ENCODE data around the gene MT4.

Gene MT4

DNA sequence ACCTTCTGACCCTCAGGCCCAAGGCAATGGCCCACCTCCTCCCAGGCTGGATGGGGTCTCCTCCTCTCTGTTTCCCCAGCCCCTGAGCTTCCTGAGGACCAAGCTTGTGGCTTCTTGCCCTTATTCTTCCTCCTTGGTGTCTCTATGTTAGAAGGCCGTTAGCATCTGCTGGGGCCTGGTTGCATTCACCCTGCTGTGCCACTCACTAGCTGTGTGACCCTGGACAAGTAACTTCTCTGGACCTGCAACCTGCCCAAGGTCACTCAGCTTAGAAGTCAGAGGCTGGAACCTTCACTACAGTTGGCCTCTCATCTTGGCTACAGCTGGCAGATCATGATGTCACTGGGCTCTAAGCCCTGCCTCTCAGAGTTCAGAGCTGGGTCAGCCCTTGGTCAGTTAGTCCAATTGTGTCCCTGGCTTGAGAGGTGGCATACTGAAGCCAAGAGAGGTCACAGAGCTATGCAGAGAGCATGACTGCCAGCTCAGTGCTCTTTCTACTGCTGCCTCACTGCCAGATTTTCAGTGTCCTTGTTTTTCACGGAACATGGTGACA, 46.5 kb downstream of the MT4 start:
- Histone ChIP-seq H3K4me2 (ENCODE audit: low read length) (no peak overlapping the region), H2AFZ (ENCODE audit: low read depth, low read length) (no peak overlapping the region), H3K4me1 (ENCODE audit: low read length) (peaks cover 35% of the 10 kb centered on the region), H3K9me3 (ENCODE audit: insufficient read depth, low read length) (no peaks in the 10 kb centered on the region), H3K27ac (ENCODE audit: low read length) (no peak overlapping the region), H3K9ac (ENCODE audit: low read length) (no peak overlapping the region), H3K36me3 (replicated peaks; ENCODE audit: low read depth, low read length) (no peaks in the 10 kb centered on the region), H3K27me3 (ENCODE audit: low read depth, low read length) (no peaks in the 10 kb centered on the region), H3K79me2 (ENCODE audit: low read length) (no peaks in the 10 kb centered on the region), H3K4me3 (ENCODE audit: low read length) (no peak overlapping the region), H4K20me1 (ENCODE audit: insufficient read depth, low read length) (no peaks in the 10 kb centered on the region)
- TF ChIP-seq CTCF (IDR thresholded peaks at IDR 0.05; ENCODE audit: low read depth, low read length) (no peak), EZH2phosphoT487 (IDR thresholded peaks at IDR 0.05; ENCODE audit: low read depth) (no peak)

GRCh38 chr16:56613706-56614105, 48.8 kb downstream of the MT4 start:
- Histone ChIP-seq H2AFZ (ENCODE audit: low read depth, low read length) (no peak overlapping the region), H3K79me2 (ENCODE audit: low read length) (no peaks in the 10 kb centered on the region), H3K4me2 (ENCODE audit: low read length) (no peak overlapping the region), H3K27me3 (ENCODE audit: low read depth, low read length) (0 out of 2 replicates have a peak, but pooled peaks cover 7% of the 10 kb centered on the region), H3K27ac (ENCODE audit: low read length) (no peak overlapping the region), H3K4me1 (ENCODE audit: low read length) (peaks cover 29% of the 10 kb centered on the region), H3K36me3 (replicated peaks; ENCODE audit: low read depth, low read length) (no peaks in the 10 kb centered on the region), H3K9me3 (ENCODE audit: insufficient read depth, low read length) (no peaks in the 10 kb centered on the region), H4K20me1 (ENCODE audit: insufficient read depth, low read length) (no peaks in the 10 kb centered on the region), H3K4me3 (ENCODE audit: low read length) (no peak overlapping the region), H3K9ac (ENCODE audit: low read length) (no peak overlapping the region)
- TF ChIP-seq CTCF (IDR thresholded peaks at IDR 0.05; ENCODE audit: low read depth, low read length) = no peak
- TF ChIP-seq EZH2phosphoT487 (IDR thresholded peaks at IDR 0.05; ENCODE audit: low read depth) = no peak

DNA sequence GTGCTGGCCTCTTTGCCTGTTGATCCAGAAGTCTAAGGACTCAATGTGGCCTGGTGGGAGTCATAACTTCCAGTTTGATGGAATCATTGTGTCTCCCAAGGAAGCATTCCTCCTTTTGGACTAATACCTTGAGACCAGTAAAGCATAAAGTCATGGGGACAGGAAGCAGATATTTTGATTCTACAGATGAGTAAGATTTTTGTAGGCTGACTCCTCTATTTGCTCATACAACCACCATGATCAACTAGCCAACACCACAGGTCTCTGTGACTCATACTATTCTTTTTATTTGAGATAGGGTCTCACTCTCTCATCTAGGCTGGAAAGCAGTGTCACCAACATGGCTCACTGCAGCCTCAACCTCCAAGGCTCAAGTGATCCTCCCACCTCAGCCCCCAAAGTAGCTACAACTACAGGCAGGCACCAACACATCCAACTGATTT, 49.7 kb downstream of the MT4 start:
- H3K4me3 ChIP-seq (ENCODE audit: low read length) = no peak overlapping the region
- H4K20me1 ChIP-seq (ENCODE audit: insufficient read depth, low read length) = no peaks in the 10 kb centered on the region
- H3K79me2 ChIP-seq (ENCODE audit: low read length) = no peaks in the 10 kb centered on the region
- H3K9me3 ChIP-seq (ENCODE audit: insufficient read depth, low read length) = no peaks in the 10 kb centered on the region
- H3K4me2 ChIP-seq (ENCODE audit: low read length) = no peak overlapping the region
- no peak overlapping the region for H3K27ac ChIP-seq (ENCODE audit: low read length)
- H3K36me3 ChIP-seq (replicated peaks; ENCODE audit: low read depth, low read length) = no peaks in the 10 kb centered on the region
- H3K27me3 ChIP-seq (ENCODE audit: low read depth, low read length) = 0 out of 2 replicates have a peak, but pooled peaks cover 9% of the 10 kb centered on the region
- no peak overlapping the region for H3K9ac ChIP-seq (ENCODE audit: low read length)
- H3K4me1 ChIP-seq (ENCODE audit: low read length) = peaks cover 27% of the 10 kb centered on the region
- no peak overlapping the region for H2AFZ ChIP-seq (ENCODE audit: low read depth, low read length)
- TF ChIP-seq EZH2phosphoT487 (IDR thresholded peaks at IDR 0.05; ENCODE audit: low read depth) (no peak), CTCF (IDR thresholded peaks at IDR 0.05; ENCODE audit: low read depth, low read length) (no peak)

DNA sequence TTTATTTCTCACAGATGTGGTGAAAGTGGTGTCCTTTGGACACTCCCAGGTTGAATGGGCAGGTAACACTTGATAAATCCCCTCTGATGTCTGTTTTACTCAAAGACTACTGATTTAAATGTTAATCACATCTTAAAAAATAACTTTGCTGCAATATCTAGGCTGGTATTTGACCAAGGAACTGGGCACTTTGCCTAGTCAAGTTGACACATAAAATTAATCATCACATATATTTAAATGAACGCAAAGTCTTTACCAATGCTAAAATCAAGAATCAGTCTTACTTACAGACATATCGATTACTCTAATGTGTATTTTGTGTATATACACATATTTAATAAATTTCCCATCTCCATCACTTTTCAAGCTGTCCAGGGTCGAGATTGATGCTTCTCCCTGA, 50.5 kb downstream of the MT4 start:
- H3K36me3 ChIP-seq (replicated peaks; ENCODE audit: low read depth, low read length) = no peaks in the 10 kb centered on the region
- no peaks in the 10 kb centered on the region for H3K79me2 ChIP-seq (ENCODE audit: low read length)
- H2AFZ ChIP-seq (ENCODE audit: low read depth, low read length) = no peak overlapping the region
- H4K20me1 ChIP-seq (ENCODE audit: insufficient read depth, low read length) = no peaks in the 10 kb centered on the region
- H3K4me2 ChIP-seq (ENCODE audit: low read length) = no peak overlapping the region
- H3K9me3 ChIP-seq (ENCODE audit: insufficient read depth, low read length) = no peaks in the 10 kb centered on the region
- TF ChIP-seq EZH2phosphoT487 (IDR thresholded peaks at IDR 0.05; ENCODE audit: low read depth) (no peak), CTCF (IDR thresholded peaks at IDR 0.05; ENCODE audit: low read depth, low read length) (no peak)
- H3K27me3 ChIP-seq (ENCODE audit: low read depth, low read length) = 0 out of 2 replicates have a peak, but pooled peaks cover 9% of the 10 kb centered on the region
- H3K4me1 ChIP-seq (ENCODE audit: low read length) = peaks cover 19% of the 10 kb centered on the region
- no peak overlapping the region for H3K4me3 ChIP-seq (ENCODE audit: low read length)
- no peak overlapping the region for H3K27ac ChIP-seq (ENCODE audit: low read length)
- no peak overlapping the region for H3K9ac ChIP-seq (ENCODE audit: low read length)

All from OCI-LY3 (cell line).